H1 (cell line): ENCODE data around the gene F2. TPM values are rescaled to one million over a fixed set of nuclear protein-coding genes. Genes with fewer than 3 reads are reported as not detected.

ENCODE experiments used
- CTCF ChIA-PET: fragments of 300-600 bp; sonication (Branson Sonifier 250); formaldehyde crosslinking; loops from one replicate; lab custom pipeline; 2021; ENCODE audit not compliant: partially characterized antibody; lab: Charles Lee
- POLR2A ChIA-PET: fragments of 300-600 bp; sonication (Branson Sonifier 250); formaldehyde crosslinking; loops from one replicate; lab custom pipeline; 2021; ENCODE audit warnings: inconsistent platforms; ENCODE audit not compliant: partially characterized antibody; lab: Charles Lee
- DNase-seq, 2 experiments: peaks; one replicate each; pipeline versions ENCODE4 v3.0.0 to v3.0.0-alpha.2; 2010 to 2022; ENCODE audit warnings: low spot score in 2 of 2, low read depth in 1 of 2, mixed read lengths in 1 of 2
- FAIRE-seq: peaks from 2 replicates; lab custom pipeline; 2011; peaks lifted over from hg19 to GRCh38; lab: Jason Lieb, UNC
- H2AFZ ChIP-seq: 2 replicates; pipeline ENCODE4 v1.8.1; 2012; ENCODE audit warnings: low read length, inconsistent platforms
- H2AK5ac ChIP-seq: 2 replicates; pipeline ENCODE4 v1.6.1; 2013; ENCODE audit warnings: low read depth, low read length
- H2BK120ac ChIP-seq: replicated peaks from 2 replicates; pipeline ENCODE3; 2013; ENCODE audit warnings: low read depth, low read length, inconsistent platforms
- H2BK12ac ChIP-seq: 2 replicates; pipeline ENCODE4 v1.6.1; 2013; ENCODE audit warnings: low read depth, low read length
- H2BK15ac ChIP-seq: 2 replicates; pipeline ENCODE4 v1.6.1; 2013; ENCODE audit warnings: low read length
- H2BK20ac ChIP-seq: 2 replicates; pipeline ENCODE4 v1.6.1; 2013; ENCODE audit warnings: low read length
- H2BK5ac ChIP-seq: 2 replicates; pipeline ENCODE4 v1.6.1; 2013; ENCODE audit warnings: low read depth, low read length
- H3K14ac ChIP-seq: 2 replicates; pipeline ENCODE4 v1.6.1; 2013; ENCODE audit warnings: inconsistent platforms; ENCODE audit not compliant: insufficient read length
- H3K18ac ChIP-seq: 2 replicates; pipeline ENCODE4 v1.6.1; 2013; ENCODE audit warnings: low read length; ENCODE audit errors: extremely low read depth
- H3K23ac ChIP-seq: 2 replicates; pipeline ENCODE4 v1.6.1; 2013; ENCODE audit warnings: inconsistent platforms; ENCODE audit not compliant: insufficient read length
- H3K23me2 ChIP-seq: 2 replicates; pipeline ENCODE4 v1.6.1; 2013; ENCODE audit warnings: low read depth, low read length
- H3K27ac ChIP-seq: 2 replicates; pipeline ENCODE4 v1.6.1; 2011; ENCODE audit warnings: low read depth, low read length, inconsistent platforms
- H3K27me3 ChIP-seq, 4 experiments: replicated peaks in 1 of 4; 1 replicate in 1 of 4; 2 replicates in 3 of 4; pipeline versions ENCODE4 v1.6.1 to v1.8.1; 2011 to 2013; ENCODE audit warnings: low read length in 3 of 4, mild to moderate bottlenecking in 3 of 4, inconsistent platforms in 2 of 4, mixed read lengths in 2 of 4, moderate library complexity in 1 of 4; ENCODE audit not compliant: control insufficient read depth in 3 of 4, insufficient read depth in 3 of 4; ENCODE audit errors: extremely low read depth in 1 of 4
- H3K36me3 ChIP-seq, 4 experiments: 2 replicates each; pipeline versions ENCODE4 v1.6.1 to v1.8.1; 2011 to 2013; ENCODE audit warnings: mild to moderate bottlenecking in 4 of 4, low read length in 3 of 4, moderate library complexity in 2 of 4, control low read depth in 1 of 4, inconsistent platforms in 1 of 4; ENCODE audit not compliant: insufficient read depth in 4 of 4, control insufficient read depth in 2 of 4
- H3K4ac ChIP-seq: replicated peaks from 2 replicates; pipeline ENCODE3; 2013; ENCODE audit warnings: low read length, low read depth, mixed read lengths, inconsistent platforms; ENCODE audit not compliant: insufficient read length
- H3K4me1 ChIP-seq, 4 experiments: replicated peaks in 1 of 4; 1 replicate in 1 of 4; 2 replicates in 3 of 4; pipeline versions ENCODE4 v1.6.1 to v1.8.1; 2011 to 2013; ENCODE audit warnings: low read length in 3 of 4, inconsistent platforms in 2 of 4, mixed read lengths in 1 of 4; ENCODE audit not compliant: insufficient read depth in 4 of 4, control insufficient read depth in 3 of 4
- H3K4me2 ChIP-seq, 2 experiments: 2 replicates each; pipeline versions ENCODE4 v1.6.1 to v1.8.1; 2011 to 2013; ENCODE audit warnings: low read depth in 2 of 2, low read length in 2 of 2, control low read depth in 1 of 2, inconsistent platforms in 1 of 2, mild to moderate bottlenecking in 1 of 2; ENCODE audit not compliant: insufficient read depth in 1 of 2
- H3K4me3 ChIP-seq, 4 experiments: fragments of 200-600, 300-600 bp in 1 of 4; sonication (generic), shearing (Covaris generic), sonication (Bioruptor Twin) in 1 of 4; 2 replicates each; pipeline versions ENCODE4 v1.5.1 to v1.8.1; 2011 to 2016; ENCODE audit warnings: low read length in 4 of 4, low read depth in 3 of 4, control low read depth in 2 of 4, inconsistent platforms in 2 of 4, mild to moderate bottlenecking in 2 of 4, mixed read lengths in 1 of 4, moderate library complexity in 1 of 4; ENCODE audit not compliant: insufficient read depth in 2 of 4; ENCODE audit errors: extremely low read depth in 1 of 4
- H3K56ac ChIP-seq: replicated peaks from 2 replicates; pipeline ENCODE3; 2013; ENCODE audit warnings: low read depth, mild to moderate bottlenecking, mixed read lengths, low read length, inconsistent platforms; ENCODE audit not compliant: insufficient read length
- H3K79me1 ChIP-seq: 2 replicates; pipeline ENCODE4 v1.6.1; 2013; ENCODE audit warnings: low read depth, low read length, control low read depth
- H3K79me2 ChIP-seq, 2 experiments: 2 replicates each; pipeline versions ENCODE4 v1.6.1 to v1.8.1; 2012 to 2013; ENCODE audit warnings: low read length in 2 of 2, mild to moderate bottlenecking in 2 of 2, inconsistent platforms in 1 of 2; ENCODE audit not compliant: insufficient read depth in 2 of 2, control insufficient read depth in 1 of 2
- H3K9ac ChIP-seq, 4 experiments: replicated peaks in 1 of 4; 1 replicate in 1 of 4; 2 replicates in 3 of 4; pipeline versions ENCODE4 v1.6.1 to v1.8.1; 2011 to 2013; ENCODE audit warnings: low read depth in 3 of 4, low read length in 3 of 4, control low read depth in 2 of 4, mild to moderate bottlenecking in 2 of 4, moderate library complexity in 2 of 4, inconsistent platforms in 1 of 4; ENCODE audit errors: extremely low read depth in 1 of 4
- H3K9me3 ChIP-seq, 2 experiments: 2 replicates each; pipeline versions ENCODE4 v1.6.1 to v1.8.1; 2012 to 2013; ENCODE audit warnings: mild to moderate bottlenecking in 2 of 2, moderate library complexity in 2 of 2, control low read depth in 1 of 2, inconsistent platforms in 1 of 2, low read depth in 1 of 2, low read length in 1 of 2, mixed read lengths in 1 of 2; ENCODE audit not compliant: insufficient read depth in 2 of 2
- H4K20me1 ChIP-seq, 2 experiments: replicated peaks in 1 of 2; 2 replicates each; pipeline versions ENCODE3 to v1.8.1; 2011 to 2013; ENCODE audit warnings: inconsistent platforms in 2 of 2, low read length in 2 of 2, mild to moderate bottlenecking in 1 of 2; ENCODE audit not compliant: insufficient read depth in 2 of 2, control insufficient read depth in 1 of 2
- H4K5ac ChIP-seq: 2 replicates; pipeline ENCODE4 v1.6.1; 2013; ENCODE audit warnings: low read length, low read depth, mixed read lengths, inconsistent platforms; ENCODE audit not compliant: insufficient read length
- H4K8ac ChIP-seq: 2 replicates; pipeline ENCODE4 v1.8.0; 2013; ENCODE audit warnings: mild to moderate bottlenecking, moderate library complexity, low read length, inconsistent platforms; ENCODE audit not compliant: insufficient read depth; ENCODE audit errors: extremely low read depth
- H4K91ac ChIP-seq: replicated peaks from 2 replicates; pipeline ENCODE3; 2013; ENCODE audit warnings: low read length, mixed read lengths, inconsistent platforms; ENCODE audit not compliant: insufficient read length
- POU5F1 ChIP-seq: IDR thresholded peaks from 2 replicates; pipeline ENCODE4 v1.6.1; 2011; ENCODE audit warnings: low read depth, mild to moderate bottlenecking, low read length, moderate library complexity
- SRF ChIP-seq: IDR thresholded peaks from 2 replicates; pipeline ENCODE4 v1.6.1; 2011; ENCODE audit warnings: mild to moderate bottlenecking, low read depth, low read length, moderate library complexity
- WGBS, 2 experiments: shearing (Covaris generic) in 1 of 2; methylation state at CpG; one replicate each; pipeline versions ENCODE4 v1.1.6 to v1.1.7; 2013 to 2015; ENCODE audit warnings: low lambda C conversion rate in 2 of 2, mixed read lengths in 2 of 2, inconsistent platforms in 1 of 2, low coverage in 1 of 2, missing lambda C conversion rate in 1 of 2; ENCODE audit not compliant: insufficient replicate concordance in 2 of 2, insufficient coverage in 1 of 2, insufficient read length in 1 of 2; ENCODE audit errors: extremely low coverage in 1 of 2, missing lambda C conversion rate in 1 of 2; 5-methylcytosine and 5-hydroxymethylcytosine counted together
- polyA plus RNA-seq, 7 experiments: library from polyadenylated mRNA; depleted of rRNA in 3 of 7; stranded (reverse) in 5 of 7; unstranded in 2 of 7; fragments of >200 nt in 5 of 7; fragments of 200-250 nt in 2 of 7; gene quantifications; 1 replicate in 5 of 7; 2 replicates in 1 of 7; 4 replicates in 1 of 7; pipeline versions ENCODE4 v1.2.1 to v1.2.3, GENCODE V29; 2011 to 2013; ENCODE audit warnings: missing spikeins in 2 of 7, mixed read lengths in 2 of 7
- total RNA-seq: library from RNA; stranded (reverse); fragmentation: NEBNext Ultra II Directional; extraction: Animal tissue kit (Norgen Biotek cat#: 25700); gene quantifications from 2 replicates; pipeline ENCODE4 v1.2.1, GENCODE V29; 2021
- TF ChIP-seq, protein P1 (sequence below): IDR thresholded peaks from 2 replicates; pipeline ENCODE4 v1.6.1; 2011; ENCODE audit warnings: low read length, improper control_type of control experiment

Gene F2
- total and polyA plus RNA-seq, 2 of the 8 experiments (the other 6 are each of a cell fraction or from before 2014, with no cell fraction given): 0.11 TPM; not detected in 1

DNA sequence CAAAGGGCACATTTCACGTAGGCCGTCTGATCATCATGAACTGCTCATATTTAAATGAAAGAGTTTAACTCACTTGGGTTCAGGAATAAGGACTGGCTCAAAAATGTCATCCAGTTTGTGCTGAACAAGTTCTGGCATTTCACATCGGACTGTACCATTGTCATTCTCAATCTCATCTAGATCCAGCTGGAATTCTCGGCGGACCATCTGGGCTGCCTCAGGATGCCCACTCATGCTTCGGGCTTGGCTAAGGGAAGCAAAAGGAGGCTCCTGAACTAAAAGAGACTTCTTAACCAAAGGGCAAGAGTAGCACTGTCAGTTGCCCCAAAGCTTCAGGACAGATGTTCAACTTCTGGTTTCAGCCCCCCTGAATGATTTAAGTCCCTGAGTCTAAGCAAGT lies 40.2 kb downstream of the F2 start:
- Histone ChIP-seq H3K14ac (no peak overlapping the region), H3K23ac (no peak overlapping the region), H2BK120ac (no peak overlapping the region), H2AFZ (no peak overlapping the region), H4K8ac (no peak overlapping the region), H3K18ac (no peak overlapping the region), H2BK20ac (no peak overlapping the region), H4K20me1 (peaks cover 2 to 3% of the 10 kb centered on the region in 2 experiments), H3K56ac (no peak overlapping the region), H3K9me3 (no peaks in the 10 kb centered on the region), H4K91ac (no peak overlapping the region), H3K79me2 (no peaks in the 10 kb centered on the region), H2AK5ac (no peak overlapping the region), H3K4me1 (no peaks in the 10 kb centered on the region), H3K23me2 (no peaks in the 10 kb centered on the region), H2BK15ac (no peak overlapping the region), H3K79me1 (no peaks in the 10 kb centered on the region), H3K36me3 (peaks cover 25 to 89% (median 72%) of the 10 kb centered on the region in 4 experiments), H2BK5ac (no peak overlapping the region), H3K4ac (no peak overlapping the region), H3K4me2 (no peak overlapping the region), H4K5ac (no peak overlapping the region), H3K27me3 (no peaks in the 10 kb centered on the region; a peak in 1 of 7 replicates), H3K9ac (no peak overlapping the region), H3K4me3 (no peak overlapping the region), H2BK12ac (no peak overlapping the region), H3K27ac (no peak overlapping the region)
- WGBS, 2 experiments: 96% methylated on average over 6 of the region's 6 CpGs; no CpG with 5 or more reads in 1 of the 2 experiments
- TF ChIP-seq, protein P1, sequence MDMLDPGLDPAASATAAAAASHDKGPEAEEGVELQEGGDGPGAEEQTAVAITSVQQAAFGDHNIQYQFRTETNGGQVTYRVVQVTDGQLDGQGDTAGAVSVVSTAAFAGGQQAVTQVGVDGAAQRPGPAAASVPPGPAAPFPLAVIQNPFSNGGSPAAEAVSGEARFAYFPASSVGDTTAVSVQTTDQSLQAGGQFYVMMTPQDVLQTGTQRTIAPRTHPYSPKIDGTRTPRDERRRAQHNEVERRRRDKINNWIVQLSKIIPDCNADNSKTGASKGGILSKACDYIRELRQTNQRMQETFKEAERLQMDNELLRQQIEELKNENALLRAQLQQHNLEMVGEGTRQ: no peak
- TF ChIP-seq POU5F1 (no peak), SRF (no peak)
- DNase-seq: no peak
- ChIA-PET CTCF (interaction anchor here (1.1 kb wide), 1 partner anchor 10 kb away, joined by 3 read pairs; no protein-coding TSS in a partner anchor), POLR2A (no interaction called here)
- FAIRE-seq: no peak
